ENCODE measurements around the gene CD38. TPM values are rescaled to one million over a fixed set of nuclear protein-coding genes. Genes with fewer than 3 reads are reported as not detected.

The CD38 gene
- total RNA-seq, 1 experiment from 2014 or later = 0.07 TPM

- no peak overlapping the region for H2BK120ac ChIP-seq (ENCODE audit: low read depth, low read length, poor library complexity, severe bottlenecking)
- no peak overlapping the region for H4K5ac ChIP-seq (ENCODE audit: insufficient read length, low read depth, low read length)
- Mint-ChIP-seq H3K27ac (peak overlapping the region in 1 of 3 experiments; percentile 5; a peak in 1 of 7 replicates), H3K27me3 (ENCODE audit: low read depth) (peaks cover 31% of the 10 kb centered on the region), H3K9me3 (peaks cover 20 to 22% of the 10 kb centered on the region in 2 experiments), H3K36me3 (ENCODE audit: insufficient read depth in 1 of 3, low read depth in 3 of 3) (peaks cover 9 to 17% (median 14%) of the 10 kb centered on the region in 3 experiments), H3K4me1 (peaks cover 14 to 18% of the 10 kb centered on the region in 2 experiments), H3K4me3 (no peak overlapping the region)
- TF ChIP-seq CTCF (conservative IDR thresholded peaks at IDR 0.05) = no peak
- H2BK20ac ChIP-seq (ENCODE audit: low read depth, low read length, poor library complexity, severe bottlenecking) = no peak overlapping the region
- peaks cover 22% of the 10 kb centered on the region for H3K9me3 ChIP-seq (ENCODE audit: control insufficient read depth, low read depth, low read length)
- H2BK12ac ChIP-seq (ENCODE audit: insufficient read length, low read depth, low read length) = no peak overlapping the region
- H3K27ac ChIP-seq (ENCODE audit: insufficient read length, low read depth, low read length) = no peak overlapping the region
- no CpG with 5 or more reads among the region's 4 CpGs for WGBS (ENCODE audit: extremely low coverage, insufficient read length, low lambda C conversion rate)
- H2AK5ac ChIP-seq (ENCODE audit: insufficient read length, low read length) = no peak overlapping the region
- H3K27me3 ChIP-seq (ENCODE audit: insufficient read depth, low read length) = peaks cover 6% of the 10 kb centered on the region
- H4K91ac ChIP-seq (ENCODE audit: insufficient read length, low read depth, low read length) = no peak overlapping the region
- no peaks in the 10 kb centered on the region for H3K79me2 ChIP-seq (ENCODE audit: insufficient read depth, low read length)
- no peak overlapping the region for H3K18ac ChIP-seq (ENCODE audit: insufficient read length, low read depth, low read length)
- no peaks in the 10 kb centered on the region for H3K79me1 ChIP-seq (ENCODE audit: insufficient read depth, low read depth, low read length, poor library complexity, severe bottlenecking)
- H3T11ph ChIP-seq (ENCODE audit: low read length) = no peak overlapping the region
- no peak overlapping the region for H4K8ac ChIP-seq (replicated peaks; ENCODE audit: insufficient read length, low read depth, low read length)
- H2BK5ac ChIP-seq (ENCODE audit: insufficient read length, low read length) = no peak overlapping the region
- no peak overlapping the region for H3K23ac ChIP-seq (ENCODE audit: insufficient read length, low read depth, low read length)
- H3K4me2 ChIP-seq (ENCODE audit: insufficient read depth, insufficient read length, low read length) = no peak overlapping the region
- H2BK15ac ChIP-seq (ENCODE audit: low read depth, low read length) = no peak overlapping the region
- 0 out of 2 replicates have a peak, but pooled peaks cover 1% of the 10 kb centered on the region for H3K4me1 ChIP-seq (ENCODE audit: insufficient read depth, low read length)
- no peak overlapping the region for H3K4ac ChIP-seq (ENCODE audit: low read depth, low read length)
- no peak overlapping the region for H2AFZ ChIP-seq (ENCODE audit: low read length)
- H3K14ac ChIP-seq (ENCODE audit: insufficient read depth, low read length) = no peak overlapping the region
- no peak for DNase-seq
- no peak overlapping the region for H3K56ac ChIP-seq (ENCODE audit: insufficient read length, low read depth, low read length)
- H3K9ac ChIP-seq (ENCODE audit: extremely low read depth, insufficient read length, low read length) = no peak overlapping the region
- H4K20me1 ChIP-seq (ENCODE audit: control insufficient read depth, insufficient read depth, insufficient read length) = no peaks in the 10 kb centered on the region
- peaks cover 9% of the 10 kb centered on the region for H3K23me2 ChIP-seq (ENCODE audit: insufficient read length, low read depth, low read length, poor library complexity, severe bottlenecking)
Observed at GRCh38 chr4:15783676-15784075, 5.5 kb downstream of the CD38 start.

All from H9 (cell line).